Activated naive CD4-positive, alpha-beta T cell treated with anti-CD3 and anti-CD28 coated beads, Interleukin-2, amount 50 U/mL, for 72 hours (primary cell): ENCODE results near the gene ZNF804B. TPM values are rescaled to one million over a fixed set of nuclear protein-coding genes. Genes with fewer than 3 reads are reported as not detected.

ENCODE experiments used
- total RNA-seq, 2 donors: library from RNA; stranded (reverse); gene quantifications; one replicate each; pipeline ENCODE4 v1.2.3, GENCODE V29; 2022

ZNF804B gene
- total RNA-seq, 2 donors from 2014 or later, result not detected

Other genes starting within 250 kb of the ZNF804B start
- not detected for gene TEX47, start 36.0 kb downstream of the ZNF804B start, total RNA-seq